IMR-90 (cell line): Measurements from ENCODE around the gene DPF3. TPM values are rescaled to one million over a fixed set of nuclear protein-coding genes. Genes with fewer than 3 reads are reported as not detected.

Experiments
- ATAC-seq: fragments of 200-7000 bp; cut with Tn5 transposase; 2 replicates; pipeline ENCODE4 v1.9.1; 2020; ENCODE audit warnings: low read depth, mild to moderate bottlenecking, moderate library complexity
- BruUV-seq: library from RNA; stranded (reverse); fragments of 400-500 nt; replicated peaks from 2 replicates; lab custom pipeline; 2021; lab: Mats Ljungman, UMichigan
- CTCF ChIA-PET: fragments of 300-600 bp; formaldehyde crosslinking; extraction: SDS; loops from one replicate; lab custom pipeline; 2021; ENCODE audit warnings: antibody characterized with exemption; lab: Yijun Ruan, JAX
- POLR2A ChIA-PET: fragments of 300-600 bp; sonication (Branson Sonifier 250); formaldehyde crosslinking; loops from one replicate; lab custom pipeline; 2022; ENCODE audit warnings: antibody characterized with exemption; ENCODE audit not compliant: unreplicated experiment; lab: Charles Lee
- DNase-seq: peaks from one replicate; pipeline ENCODE4 v3.0.0; 2013
- H2AFZ ChIP-seq: replicated peaks from 2 replicates; pipeline ENCODE3; 2013; ENCODE audit warnings: low read length, mild to moderate bottlenecking; ENCODE audit not compliant: poor library complexity
- H2AK5ac ChIP-seq: 2 replicates; pipeline ENCODE4 v1.6.1; 2013; ENCODE audit warnings: low read depth, low read length, inconsistent platforms
- H2AK9ac ChIP-seq: replicated peaks from 2 replicates; pipeline ENCODE3; 2013; ENCODE audit warnings: mild to moderate bottlenecking, low read depth, low read length, moderate library complexity; ENCODE audit not compliant: poor library complexity
- H2BK120ac ChIP-seq: 2 replicates; pipeline ENCODE4 v1.6.1; 2013; ENCODE audit warnings: low read depth, low read length, inconsistent platforms
- H2BK15ac ChIP-seq: 3 replicates; pipeline ENCODE4 v1.6.1; 2013; ENCODE audit warnings: low read depth, low read length, inconsistent platforms
- H2BK20ac ChIP-seq: 2 replicates; pipeline ENCODE4 v1.6.1; 2013; ENCODE audit warnings: low read depth, mild to moderate bottlenecking, inconsistent platforms, low read length, moderate library complexity
- H2BK5ac ChIP-seq: 2 replicates; pipeline ENCODE4 v1.6.1; 2013; ENCODE audit warnings: mild to moderate bottlenecking, low read depth, low read length, inconsistent platforms; ENCODE audit not compliant: poor library complexity, severe bottlenecking
- H3K14ac ChIP-seq: replicated peaks from 2 replicates; pipeline ENCODE4 v1.6.1; 2013; ENCODE audit warnings: low read depth, low read length, inconsistent platforms
- H3K18ac ChIP-seq: 2 replicates; pipeline ENCODE4 v1.6.1; 2013; ENCODE audit warnings: low read depth, low read length, control low read depth
- H3K23ac ChIP-seq: 2 replicates; pipeline ENCODE4 v1.6.1; 2013; ENCODE audit warnings: low read depth, low read length, inconsistent platforms
- H3K27ac ChIP-seq: 2 replicates; pipeline ENCODE4 v1.5.1; 2013; ENCODE audit warnings: mild to moderate bottlenecking, control low read depth, low read length; ENCODE audit not compliant: insufficient read depth
- H3K27me3 ChIP-seq: 2 replicates; pipeline ENCODE4 v1.6.1; 2013; ENCODE audit warnings: low read length; ENCODE audit not compliant: control insufficient read depth, insufficient read depth
- H3K36me3 ChIP-seq: 2 replicates; pipeline ENCODE4 v1.6.1; 2013; ENCODE audit warnings: low read length, mixed read lengths; ENCODE audit not compliant: control insufficient read depth, insufficient read depth
- H3K4ac ChIP-seq: 2 replicates; pipeline ENCODE4 v1.6.1; 2013; ENCODE audit warnings: low read depth, low read length, inconsistent platforms
- H3K4me1 ChIP-seq: 2 replicates; pipeline ENCODE4 v1.6.1; 2013; ENCODE audit warnings: low read length, mixed read lengths; ENCODE audit not compliant: control insufficient read depth, insufficient read depth
- H3K4me2 ChIP-seq: 2 replicates; pipeline ENCODE4 v1.6.1; 2013; ENCODE audit warnings: low read depth, mild to moderate bottlenecking, control low read depth, low read length, moderate library complexity
- H3K4me3 ChIP-seq: 2 replicates; pipeline ENCODE4 v1.5.1; 2013; ENCODE audit warnings: low read depth, mild to moderate bottlenecking, control low read depth, low read length, moderate library complexity; ENCODE audit not compliant: insufficient read depth
- H3K56ac ChIP-seq: 2 replicates; pipeline ENCODE4 v1.6.1; 2013; ENCODE audit warnings: low read length, inconsistent platforms; ENCODE audit not compliant: insufficient read depth; ENCODE audit errors: extremely low read depth
- H3K79me1 ChIP-seq, 2 experiments: 2 replicates each; pipeline ENCODE4 v1.6.1; 2013; ENCODE audit warnings: low read length in 2 of 2, inconsistent platforms in 1 of 2, low read depth in 1 of 2
- H3K9ac ChIP-seq: 2 replicates; pipeline ENCODE4 v1.6.1; 2013; ENCODE audit warnings: low read depth, low read length, control low read depth
- H3K9me1 ChIP-seq: 2 replicates; pipeline ENCODE4 v1.6.1; 2013; ENCODE audit warnings: low read length, inconsistent platforms; ENCODE audit not compliant: insufficient read depth
- H3K9me3 ChIP-seq: 2 replicates; pipeline ENCODE4 v1.6.1; 2013; ENCODE audit warnings: low read length; ENCODE audit not compliant: control insufficient read depth, insufficient read depth
- H4K20me1 ChIP-seq: 2 replicates; pipeline ENCODE4 v1.6.1; 2013; ENCODE audit warnings: low read length, inconsistent platforms; ENCODE audit not compliant: insufficient read depth
- H4K5ac ChIP-seq: 2 replicates; pipeline ENCODE4 v1.6.1; 2013; ENCODE audit warnings: mild to moderate bottlenecking, low read depth, low read length, control low read depth
- H4K8ac ChIP-seq, 2 experiments: 2 replicates each; pipeline ENCODE4 v1.6.1; 2013; ENCODE audit warnings: low read depth in 2 of 2, low read length in 2 of 2, control low read depth in 1 of 2, inconsistent platforms in 1 of 2
- H4K91ac ChIP-seq: 2 replicates; pipeline ENCODE4 v1.6.1; 2013; ENCODE audit warnings: low read depth, low read length, inconsistent platforms; ENCODE audit not compliant: insufficient read depth
- BHLHE40 ChIP-seq: fragments of 150-350 bp; IDR thresholded peaks from 2 replicates; pipeline ENCODE4 v1.6.1; 2016; ENCODE audit warnings: mild to moderate bottlenecking, low read depth, low read length
- CEBPB ChIP-seq: IDR thresholded peaks from 2 replicates; pipeline ENCODE4 v1.6.1; 2012; ENCODE audit warnings: low read depth, low read length, improper control_type of control experiment
- CHD1 ChIP-seq: IDR thresholded peaks from 2 replicates; pipeline ENCODE4 v1.6.1; 2012; ENCODE audit warnings: low read depth, low read length, improper control_type of control experiment
- CTCF ChIP-seq: conservative IDR thresholded peaks from 2 replicates; pipeline ENCODE4 v1.5.1; 2012; ENCODE audit warnings: mild to moderate bottlenecking, low read depth, low read length, improper control_type of control experiment
- MAFK ChIP-seq: IDR thresholded peaks from 2 replicates; pipeline ENCODE4 v1.6.1; 2012; ENCODE audit warnings: low read depth, low read length, improper control_type of control experiment
- MAZ ChIP-seq: IDR thresholded peaks from 2 replicates; pipeline ENCODE4 v1.6.1; 2012; ENCODE audit warnings: low read depth, mild to moderate bottlenecking, low read length, improper control_type of control experiment, moderate library complexity, borderline replicate concordance
- MXI1 ChIP-seq: IDR thresholded peaks from 2 replicates; pipeline ENCODE4 v1.6.1; 2012; ENCODE audit warnings: low read depth, mild to moderate bottlenecking, low read length, moderate library complexity, borderline replicate concordance
- NFE2L2 ChIP-seq: fragments of 150-350 bp; IDR thresholded peaks from 2 replicates; pipeline ENCODE4 v1.6.1; 2016; ENCODE audit warnings: low read depth, mild to moderate bottlenecking, low read length
- POLR2A ChIP-seq: IDR thresholded peaks from 2 replicates; pipeline ENCODE4 v1.6.1; 2012; ENCODE audit warnings: mild to moderate bottlenecking, low read depth, low read length
- RAD21 ChIP-seq: IDR thresholded peaks from 2 replicates; pipeline ENCODE4 v1.6.1; 2012; ENCODE audit warnings: low read length, improper control_type of control experiment
- RCOR1 ChIP-seq: IDR thresholded peaks from 2 replicates; pipeline ENCODE4 v1.6.1; 2012; ENCODE audit warnings: mild to moderate bottlenecking, low read length, improper control_type of control experiment; ENCODE audit not compliant: insufficient replicate concordance
- RFX5 ChIP-seq: IDR thresholded peaks from 2 replicates; pipeline ENCODE4 v1.8.0; 2012; ENCODE audit warnings: low read depth, mild to moderate bottlenecking, low read length, moderate library complexity
- SMC3 ChIP-seq: fragments of 150-350 bp; IDR thresholded peaks from 2 replicates; pipeline ENCODE4 v1.6.1; 2016; ENCODE audit warnings: low read depth, mild to moderate bottlenecking, antibody characterized with exemption, low read length, moderate library complexity
- WGBS, 2 experiments: methylation state at CpG; one replicate each; pipeline versions ENCODE4 v1.1.5 to v1.1.7; 2013; ENCODE audit warnings: missing lambda C conversion rate in 2 of 2; ENCODE audit not compliant: insufficient read length in 1 of 2; ENCODE audit errors: extremely low coverage in 2 of 2; 5-methylcytosine and 5-hydroxymethylcytosine counted together
- dilution Hi-C: fragments of 300-500 bp; cut with HindIII; formaldehyde crosslinking; loops from one replicate; pipeline ENCODE4 v1.14.3; 2018; ENCODE audit warnings: low sequenced_read_pairs; ENCODE audit not compliant: unreplicated experiment
- in situ Hi-C: fragments of 300-500 bp; cut with MboI; formaldehyde crosslinking; loops from 3 replicates; pipeline ENCODE4 v1.14.3; 2019; ENCODE audit warnings: low sequenced_read_pairs, inconsistent platforms, mixed read lengths
- intact Hi-C: fragments of 100-400 bp; cut with micrococcal nuclease; formaldehyde crosslinking; loops from 2 replicates; pipeline ENCODE4 v1.10.0; 2022
- polyA plus RNA-seq, 3 experiments: library from polyadenylated mRNA; depleted of rRNA; stranded (reverse); fragments of >200 nt; gene quantifications; 2 replicates each; pipeline ENCODE4 v1.2.3, GENCODE V29; 2012; ENCODE audit warnings: low replicate concordance in 1 of 3
- total RNA-seq: library from RNA; depleted of rRNA; stranded (reverse); fragments of >200 nt; gene quantifications from 2 replicates; pipeline ENCODE4 v1.2.3, GENCODE V29; 2012

Gene DPF3
- total and polyA plus RNA-seq, 2 of the 4 experiments (the other 2 are of a cell fraction) = 30.5 to 32.8 TPM

- no peak overlapping the region for H3K4me3 ChIP-seq
- H2AFZ ChIP-seq = peak overlapping the region; percentile 8
- dilution Hi-C loops = no loop called here
- H3K79me1 ChIP-seq = peaks cover 10 to 29% of the 10 kb centered on the region in 2 experiments; a peak in 2 of 4 replicates
- H4K20me1 ChIP-seq = no peaks in the 10 kb centered on the region
- ATAC-seq (peak; percentile 21), DNase-seq (peak; percentile 36)
- H3K9me1 ChIP-seq = peaks cover 29% of the 10 kb centered on the region
- H3K14ac ChIP-seq = peak overlapping the region; percentile 38
- H2BK5ac ChIP-seq = peak overlapping the region; percentile 66
- H3K23ac ChIP-seq = 0 out of 2 replicates have a peak overlapping the region, but pooled peaks have one; percentile 47
- H4K91ac ChIP-seq = peak overlapping the region; percentile 70
- no peaks in the 10 kb centered on the region for H3K27me3 ChIP-seq
- ChIA-PET POLR2A (no interaction called here), CTCF (interaction anchor here (0.6 kb wide), 1 partner anchor 42 kb away, joined by 3 read pairs; no protein-coding TSS in a partner anchor)
- H3K4me1 ChIP-seq = peaks cover 27% of the 10 kb centered on the region
- BruUV-seq = no TSS peak
- peak overlapping the region; percentile 79 for H2BK120ac ChIP-seq
- H3K9me3 ChIP-seq = no peaks in the 10 kb centered on the region
- intact Hi-C loops = no loop called here
- peaks cover 2% of the 10 kb centered on the region; the same call in 1 of the 2 replicates for H3K36me3 ChIP-seq
- H2AK9ac ChIP-seq = peak overlapping the region; percentile 52
- in situ Hi-C loops = no loop called here
- WGBS, 2 experiments = no CpG with 5 or more reads among the region's 5 CpGs
- peak overlapping the region; percentile 0; the same call in 1 of the 3 replicates for H2BK15ac ChIP-seq
- H3K27ac ChIP-seq = peak overlapping the region; percentile 44; the same call in 1 of the 2 replicates
- H3K56ac ChIP-seq = no peak overlapping the region
- H4K8ac ChIP-seq = peak overlapping the region; percentile 10 to 78; a peak in 3 of 4 replicates
- H2BK20ac ChIP-seq = peak overlapping the region; percentile 11
- H3K9ac ChIP-seq = no peak overlapping the region
- peak overlapping the region; percentile 75; the same call in 1 of the 2 replicates for H3K4ac ChIP-seq
- H4K5ac ChIP-seq = peak overlapping the region; percentile 66; the same call in 1 of the 2 replicates
- H2AK5ac ChIP-seq = peak overlapping the region; percentile 86
- H3K4me2 ChIP-seq = no peak overlapping the region
- TF ChIP-seq SMC3 (no peak), RCOR1 (no peak), CTCF (no peak), BHLHE40 (no peak), RAD21 (no peak), CHD1 (no peak), CEBPB (no peak), MXI1 (no peak), MAZ (no peak), RFX5 (no peak), POLR2A (no peak), MAFK (no peak), NFE2L2 (no peak)
- H3K18ac ChIP-seq = peak overlapping the region; percentile 67; the same call in 1 of the 2 replicates
These were observed 211.7 kb downstream of the DPF3 start for GRCh38 chr14:72682188-72682587.
